ENCODE results near the gene SLC48A1. TPM values are rescaled to one million over a fixed set of nuclear protein-coding genes. Genes with fewer than 3 reads are reported as not detected.
A peak's percentile ranks its signal among the peaks of the same experiment; 100 is the strongest.

Gene SLC48A1
- total and polyA plus RNA-seq, 10 of the 15 experiments (the other 5 are each of a cell fraction or from before 2014, with no cell fraction given) = 1.1 to 4.9 (median 1.9) TPM

DNA sequence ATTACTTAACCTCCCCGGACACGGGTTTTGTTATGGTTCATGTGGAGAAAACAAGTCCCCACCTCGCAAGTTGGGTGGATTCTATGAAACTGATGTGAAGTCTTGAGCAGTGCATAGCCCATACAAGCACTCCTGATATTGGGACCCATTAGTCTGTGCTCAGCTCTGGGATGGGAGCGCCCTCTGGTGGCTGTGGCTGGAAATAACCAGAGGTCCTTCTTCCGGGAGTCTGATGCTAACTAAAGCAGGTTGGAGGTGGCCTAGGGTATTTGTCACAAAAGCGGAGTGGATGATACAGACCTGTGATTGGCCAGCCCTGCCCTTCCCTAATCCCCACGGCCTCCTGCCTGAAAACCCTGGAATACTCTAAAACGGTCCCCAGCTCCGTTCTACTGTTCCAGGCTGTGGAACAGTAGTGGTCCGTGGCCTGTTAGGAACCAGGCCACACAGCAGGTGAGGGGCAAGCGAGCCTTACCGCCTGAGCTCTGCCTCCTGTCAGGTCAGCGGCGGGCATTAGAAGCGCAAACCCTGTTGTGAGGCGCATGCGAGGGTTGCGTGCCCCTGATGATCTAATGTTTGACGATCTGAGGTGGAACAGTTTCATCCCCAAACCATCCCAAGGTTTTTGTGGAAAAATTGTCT is 6.4 kb downstream of the SLC48A1 start:
- ChIA-PET CTCF (interaction anchor here (0.7 to 19.3 kb wide), 14 partner anchors 12 to 436 kb away, joined by 3 to 814 read pairs (median 8); partner anchors contain the start of gene RAPGEF3), SMC1A (ENCODE audit: uncharacterized antibody, unreplicated experiment) (interaction anchor here (0.8 to 11.3 kb wide), 6 partner anchors 12 to 384 kb away, joined by 3 to 139 read pairs (median 4); no protein-coding TSS in a partner anchor), POLR2A (no interaction called here), RAD21 (ENCODE audit: unreplicated experiment) (interaction anchor here (1.0 to 9.0 kb wide), 9 partner anchors 10 to 128 kb away, joined by 3 to 120 read pairs (median 9); no protein-coding TSS in a partner anchor)
- Histone ChIP-seq H2AFZ (ENCODE audit: control insufficient read depth, low read depth, low read length) (no peak overlapping the region), H3K79me2 (ENCODE audit: control insufficient read depth, insufficient read depth, low read length) (no peaks in the 10 kb centered on the region), H3K9me3 (replicated peaks; ENCODE audit: control insufficient read depth, insufficient read depth, low read length) (no peaks in the 10 kb centered on the region), H3K4me3 (no peak overlapping the region), H3K36me3 (ENCODE audit: control insufficient read depth in 2 of 2, insufficient read depth in 2 of 2, low read length in 1 of 2) (no peaks in the 10 kb centered on the region), H3K27me3 (replicated peaks in 1 of 2; ENCODE audit: control insufficient read depth in 2 of 2, insufficient read depth in 2 of 2, low read length in 1 of 2) (no peaks in the 10 kb centered on the region), H3K4me1 (ENCODE audit: control insufficient read depth, insufficient read depth, low read length) (peaks cover 11% of the 10 kb centered on the region; the same call in 1 of the 2 replicates), H3K4me2 (ENCODE audit: control insufficient read depth, insufficient read depth) (no peak overlapping the region), H4K20me1 (ENCODE audit: control insufficient read depth, insufficient read depth) (no peaks in the 10 kb centered on the region), H3K27ac (ENCODE audit: control insufficient read depth, insufficient read depth) (no peak overlapping the region), H3K9ac (ENCODE audit: control insufficient read depth, insufficient read depth, low read length) (no peak overlapping the region)
- FAIRE-seq (peak; percentile 94), DNase-seq (ENCODE audit: low read depth, low spot score) (peak; percentile 53), ATAC-seq (peak; percentile 95)
- intact Hi-C loops (cut with micrococcal nuclease; ENCODE audit: unreplicated experiment) = loop anchor here (1.0 to 10.0 kb wide), 5 partner anchors 37 to 745 kb away; no protein-coding TSS in a partner anchor
- in situ Hi-C loops (cut with MboI) = loop anchor here (5.0 kb wide), 2 partner anchors 67 to 127 kb away; no protein-coding TSS in a partner anchor
- BruUV-seq (replicated peaks) = no TSS peak
- WGBS (ENCODE audit: insufficient coverage, insufficient replicate concordance, low lambda C conversion rate, missing lambda C conversion rate) = 32% methylated on average over 19 of the region's 19 CpGs
- no peak for TF ChIP-seq MTA2 (IDR thresholded peaks at IDR 0.05; ENCODE audit: low read depth)
- TF ChIP-seq YY1 (IDR thresholded peaks at IDR 0.05; ENCODE audit: low read depth, low read length) = peak; percentile 85
- TF ChIP-seq, protein P1, sequence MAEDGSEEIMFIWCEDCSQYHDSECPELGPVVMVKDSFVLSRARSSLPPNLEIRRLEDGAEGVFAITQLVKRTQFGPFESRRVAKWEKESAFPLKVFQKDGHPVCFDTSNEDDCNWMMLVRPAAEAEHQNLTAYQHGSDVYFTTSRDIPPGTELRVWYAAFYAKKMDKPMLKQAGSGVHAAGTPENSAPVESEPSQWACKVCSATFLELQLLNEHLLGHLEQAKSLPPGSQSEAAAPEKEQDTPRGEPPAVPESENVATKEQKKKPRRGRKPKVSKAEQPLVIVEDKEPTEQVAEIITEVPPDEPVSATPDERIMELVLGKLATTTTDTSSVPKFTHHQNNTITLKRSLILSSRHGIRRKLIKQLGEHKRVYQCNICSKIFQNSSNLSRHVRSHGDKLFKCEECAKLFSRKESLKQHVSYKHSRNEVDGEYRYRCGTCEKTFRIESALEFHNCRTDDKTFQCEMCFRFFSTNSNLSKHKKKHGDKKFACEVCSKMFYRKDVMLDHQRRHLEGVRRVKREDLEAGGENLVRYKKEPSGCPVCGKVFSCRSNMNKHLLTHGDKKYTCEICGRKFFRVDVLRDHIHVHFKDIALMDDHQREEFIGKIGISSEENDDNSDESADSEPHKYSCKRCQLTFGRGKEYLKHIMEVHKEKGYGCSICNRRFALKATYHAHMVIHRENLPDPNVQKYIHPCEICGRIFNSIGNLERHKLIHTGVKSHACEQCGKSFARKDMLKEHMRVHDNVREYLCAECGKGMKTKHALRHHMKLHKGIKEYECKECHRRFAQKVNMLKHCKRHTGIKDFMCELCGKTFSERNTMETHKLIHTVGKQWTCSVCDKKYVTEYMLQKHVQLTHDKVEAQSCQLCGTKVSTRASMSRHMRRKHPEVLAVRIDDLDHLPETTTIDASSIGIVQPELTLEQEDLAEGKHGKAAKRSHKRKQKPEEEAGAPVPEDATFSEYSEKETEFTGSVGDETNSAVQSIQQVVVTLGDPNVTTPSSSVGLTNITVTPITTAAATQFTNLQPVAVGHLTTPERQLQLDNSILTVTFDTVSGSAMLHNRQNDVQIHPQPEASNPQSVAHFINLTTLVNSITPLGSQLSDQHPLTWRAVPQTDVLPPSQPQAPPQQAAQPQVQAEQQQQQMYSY (CRISPR knock-in tag; IDR thresholded peaks at IDR 0.05) = no peak
- TF ChIP-seq SIX5 (IDR thresholded peaks at IDR 0.05; ENCODE audit: low read depth, low read length, severe bottlenecking) = peak; percentile 1
- TF ChIP-seq RAD21 (IDR thresholded peaks at IDR 0.05; ENCODE audit: insufficient read depth, low read depth, low read length) = peak; percentile 95
- 0 out of 2 replicates have a peak, but pooled peaks have one; percentile 55 for TF ChIP-seq TARDBP (IDR thresholded peaks at IDR 0.05; ENCODE audit: borderline replicate concordance)
- TF ChIP-seq IKZF1 (conservative IDR thresholded peaks at IDR 0.05) = 0 out of 2 replicates have a peak, but pooled peaks have one; percentile 18
- TF ChIP-seq ATF7 (IDR thresholded peaks at IDR 0.05; ENCODE audit: low read depth) = 0 out of 2 replicates have a peak, but pooled peaks have one; percentile 14
- TF ChIP-seq, protein P2, sequence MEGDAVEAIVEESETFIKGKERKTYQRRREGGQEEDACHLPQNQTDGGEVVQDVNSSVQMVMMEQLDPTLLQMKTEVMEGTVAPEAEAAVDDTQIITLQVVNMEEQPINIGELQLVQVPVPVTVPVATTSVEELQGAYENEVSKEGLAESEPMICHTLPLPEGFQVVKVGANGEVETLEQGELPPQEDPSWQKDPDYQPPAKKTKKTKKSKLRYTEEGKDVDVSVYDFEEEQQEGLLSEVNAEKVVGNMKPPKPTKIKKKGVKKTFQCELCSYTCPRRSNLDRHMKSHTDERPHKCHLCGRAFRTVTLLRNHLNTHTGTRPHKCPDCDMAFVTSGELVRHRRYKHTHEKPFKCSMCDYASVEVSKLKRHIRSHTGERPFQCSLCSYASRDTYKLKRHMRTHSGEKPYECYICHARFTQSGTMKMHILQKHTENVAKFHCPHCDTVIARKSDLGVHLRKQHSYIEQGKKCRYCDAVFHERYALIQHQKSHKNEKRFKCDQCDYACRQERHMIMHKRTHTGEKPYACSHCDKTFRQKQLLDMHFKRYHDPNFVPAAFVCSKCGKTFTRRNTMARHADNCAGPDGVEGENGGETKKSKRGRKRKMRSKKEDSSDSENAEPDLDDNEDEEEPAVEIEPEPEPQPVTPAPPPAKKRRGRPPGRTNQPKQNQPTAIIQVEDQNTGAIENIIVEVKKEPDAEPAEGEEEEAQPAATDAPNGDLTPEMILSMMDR (IDR thresholded peaks at IDR 0.05 in 2 of 3, conservative IDR thresholded peaks at IDR 0.05 in 1 of 3; ENCODE audit: control insufficient read depth in 2 of 3, extremely low read depth in 1 of 3, insufficient read depth in 1 of 3, low read depth in 3 of 3, low read length in 3 of 3) = peak; percentile 92 to 97 (median 95)
- TF ChIP-seq, protein P3, sequence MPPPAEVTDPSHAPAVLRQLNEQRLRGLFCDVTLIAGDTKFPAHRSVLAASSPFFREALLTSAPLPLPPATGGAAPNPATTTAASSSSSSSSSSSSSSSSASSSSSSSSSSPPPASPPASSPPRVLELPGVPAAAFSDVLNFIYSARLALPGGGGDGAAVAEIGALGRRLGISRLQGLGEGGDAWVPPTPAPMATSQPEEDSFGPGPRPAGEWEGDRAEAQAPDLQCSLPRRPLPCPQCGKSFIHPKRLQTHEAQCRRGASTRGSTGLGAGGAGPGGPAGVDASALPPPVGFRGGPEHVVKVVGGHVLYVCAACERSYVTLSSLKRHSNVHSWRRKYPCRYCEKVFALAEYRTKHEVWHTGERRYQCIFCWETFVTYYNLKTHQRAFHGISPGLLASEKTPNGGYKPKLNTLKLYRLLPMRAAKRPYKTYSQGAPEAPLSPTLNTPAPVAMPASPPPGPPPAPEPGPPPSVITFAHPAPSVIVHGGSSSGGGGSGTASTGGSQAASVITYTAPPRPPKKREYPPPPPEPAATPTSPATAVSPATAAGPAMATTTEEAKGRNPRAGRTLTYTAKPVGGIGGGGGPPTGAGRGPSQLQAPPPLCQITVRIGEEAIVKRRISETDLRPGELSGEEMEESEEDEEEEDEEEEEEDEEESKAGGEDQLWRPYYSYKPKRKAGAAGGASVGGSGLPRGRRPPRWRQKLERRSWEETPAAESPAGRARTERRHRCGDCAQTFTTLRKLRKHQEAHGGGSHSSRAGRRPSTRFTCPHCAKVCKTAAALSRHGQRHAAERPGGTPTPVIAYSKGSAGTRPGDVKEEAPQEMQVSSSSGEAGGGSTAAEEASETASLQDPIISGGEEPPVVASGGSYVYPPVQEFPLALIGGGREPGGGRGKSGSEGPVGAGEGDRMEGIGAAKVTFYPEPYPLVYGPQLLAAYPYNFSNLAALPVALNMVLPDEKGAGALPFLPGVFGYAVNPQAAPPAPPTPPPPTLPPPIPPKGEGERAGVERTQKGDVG (CRISPR knock-in tag; IDR thresholded peaks at IDR 0.05) = no peak
- peak; percentile 40; the same call in 1 of the 2 replicates for TF ChIP-seq TBL1XR1 (IDR thresholded peaks at IDR 0.05; ENCODE audit: low read depth, low read length)
- TF ChIP-seq FOXM1 (IDR thresholded peaks at IDR 0.05; ENCODE audit: low read depth, low read length) = 0 out of 2 replicates have a peak, but pooled peaks have one; percentile 28
- TF ChIP-seq KDM1A (IDR thresholded peaks at IDR 0.05; ENCODE audit: borderline replicate concordance) = no peak
- TF ChIP-seq ZNF622 (IDR thresholded peaks at IDR 0.05) = no peak
- TF ChIP-seq ZNF24 (IDR thresholded peaks at IDR 0.05) = no peak
